ENCODE data around the gene MAMDC2.

DNA sequence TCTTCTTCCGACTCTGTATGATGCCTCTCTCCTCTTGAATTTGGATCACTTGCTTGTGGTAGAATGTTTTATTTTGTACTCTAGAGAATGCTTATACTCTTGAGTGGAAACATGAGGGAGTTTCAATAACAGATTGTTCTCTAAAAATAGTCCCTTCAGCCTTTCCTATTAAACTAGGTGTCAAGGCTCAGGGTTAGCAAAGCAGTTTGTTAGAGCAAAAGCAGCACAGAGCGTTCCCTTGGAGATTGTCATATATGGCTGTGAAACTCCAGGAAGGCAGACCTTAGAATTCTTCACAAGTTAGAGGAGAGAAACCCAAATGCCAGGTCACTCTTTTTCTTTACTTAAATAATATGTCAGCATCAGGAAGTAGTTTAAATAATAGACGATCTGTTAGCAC lies 33.0 kb downstream of the MAMDC2 start:
- TF ChIP-seq, protein P1, sequence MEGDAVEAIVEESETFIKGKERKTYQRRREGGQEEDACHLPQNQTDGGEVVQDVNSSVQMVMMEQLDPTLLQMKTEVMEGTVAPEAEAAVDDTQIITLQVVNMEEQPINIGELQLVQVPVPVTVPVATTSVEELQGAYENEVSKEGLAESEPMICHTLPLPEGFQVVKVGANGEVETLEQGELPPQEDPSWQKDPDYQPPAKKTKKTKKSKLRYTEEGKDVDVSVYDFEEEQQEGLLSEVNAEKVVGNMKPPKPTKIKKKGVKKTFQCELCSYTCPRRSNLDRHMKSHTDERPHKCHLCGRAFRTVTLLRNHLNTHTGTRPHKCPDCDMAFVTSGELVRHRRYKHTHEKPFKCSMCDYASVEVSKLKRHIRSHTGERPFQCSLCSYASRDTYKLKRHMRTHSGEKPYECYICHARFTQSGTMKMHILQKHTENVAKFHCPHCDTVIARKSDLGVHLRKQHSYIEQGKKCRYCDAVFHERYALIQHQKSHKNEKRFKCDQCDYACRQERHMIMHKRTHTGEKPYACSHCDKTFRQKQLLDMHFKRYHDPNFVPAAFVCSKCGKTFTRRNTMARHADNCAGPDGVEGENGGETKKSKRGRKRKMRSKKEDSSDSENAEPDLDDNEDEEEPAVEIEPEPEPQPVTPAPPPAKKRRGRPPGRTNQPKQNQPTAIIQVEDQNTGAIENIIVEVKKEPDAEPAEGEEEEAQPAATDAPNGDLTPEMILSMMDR (IDR thresholded peaks at IDR 0.05 in 2 of 3, conservative IDR thresholded peaks at IDR 0.05 in 1 of 3; ENCODE audit: borderline replicate concordance in 1 of 3, insufficient read depth in 1 of 3, low read depth in 2 of 3, low read length in 2 of 3), result no peak
- TF ChIP-seq POLR2A (IDR thresholded peaks at IDR 0.05; ENCODE audit: borderline replicate concordance, extremely low read depth, insufficient read depth, insufficient read length), result no peak
- no peak for TF ChIP-seq EZH2 (IDR thresholded peaks at IDR 0.05)
- no peak for TF ChIP-seq POLR2AphosphoS5 (IDR thresholded peaks at IDR 0.05; ENCODE audit: low read depth, low read length)
- TF ChIP-seq SP1 (IDR thresholded peaks at IDR 0.05; ENCODE audit: low read depth), result no peak
- TF ChIP-seq, protein P2, sequence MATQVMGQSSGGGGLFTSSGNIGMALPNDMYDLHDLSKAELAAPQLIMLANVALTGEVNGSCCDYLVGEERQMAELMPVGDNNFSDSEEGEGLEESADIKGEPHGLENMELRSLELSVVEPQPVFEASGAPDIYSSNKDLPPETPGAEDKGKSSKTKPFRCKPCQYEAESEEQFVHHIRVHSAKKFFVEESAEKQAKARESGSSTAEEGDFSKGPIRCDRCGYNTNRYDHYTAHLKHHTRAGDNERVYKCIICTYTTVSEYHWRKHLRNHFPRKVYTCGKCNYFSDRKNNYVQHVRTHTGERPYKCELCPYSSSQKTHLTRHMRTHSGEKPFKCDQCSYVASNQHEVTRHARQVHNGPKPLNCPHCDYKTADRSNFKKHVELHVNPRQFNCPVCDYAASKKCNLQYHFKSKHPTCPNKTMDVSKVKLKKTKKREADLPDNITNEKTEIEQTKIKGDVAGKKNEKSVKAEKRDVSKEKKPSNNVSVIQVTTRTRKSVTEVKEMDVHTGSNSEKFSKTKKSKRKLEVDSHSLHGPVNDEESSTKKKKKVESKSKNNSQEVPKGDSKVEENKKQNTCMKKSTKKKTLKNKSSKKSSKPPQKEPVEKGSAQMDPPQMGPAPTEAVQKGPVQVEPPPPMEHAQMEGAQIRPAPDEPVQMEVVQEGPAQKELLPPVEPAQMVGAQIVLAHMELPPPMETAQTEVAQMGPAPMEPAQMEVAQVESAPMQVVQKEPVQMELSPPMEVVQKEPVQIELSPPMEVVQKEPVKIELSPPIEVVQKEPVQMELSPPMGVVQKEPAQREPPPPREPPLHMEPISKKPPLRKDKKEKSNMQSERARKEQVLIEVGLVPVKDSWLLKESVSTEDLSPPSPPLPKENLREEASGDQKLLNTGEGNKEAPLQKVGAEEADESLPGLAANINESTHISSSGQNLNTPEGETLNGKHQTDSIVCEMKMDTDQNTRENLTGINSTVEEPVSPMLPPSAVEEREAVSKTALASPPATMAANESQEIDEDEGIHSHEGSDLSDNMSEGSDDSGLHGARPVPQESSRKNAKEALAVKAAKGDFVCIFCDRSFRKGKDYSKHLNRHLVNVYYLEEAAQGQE (IDR thresholded peaks at IDR 0.05; ENCODE audit: low read depth), result no peak
- no peak for TF ChIP-seq TCF7L2 (IDR thresholded peaks at IDR 0.05; ENCODE audit: borderline replicate concordance, extremely low read depth, insufficient read depth, insufficient read length)
- TF ChIP-seq CEBPB (IDR thresholded peaks at IDR 0.05; ENCODE audit: low read depth), result no peak
- no peak for TF ChIP-seq RAD21 (IDR thresholded peaks at IDR 0.05; ENCODE audit: low read depth)
- TF ChIP-seq EZH2phosphoT487 (IDR thresholded peaks at IDR 0.05; ENCODE audit: borderline replicate concordance), result no peak
- no peak for TF ChIP-seq JUND (IDR thresholded peaks at IDR 0.05)
- TF ChIP-seq ZNF274 (IDR thresholded peaks at IDR 0.05; ENCODE audit: low read depth, low read length), result no peak

Data from HCT116 (cell line).